ENCODE measurements around the gene SMCO2.

Gene SMCO2

GRCh38 chr12:27446436-27446835 is at the start of gene SMCO2:
SMCO2 (plus strand) TSS chr12:27446736; CDS start chr12:27470632, 23,896 bp downstream.
- no peak for TF ChIP-seq Cebpa-rat (IDR thresholded peaks at IDR 0.05)
- Histone ChIP-seq H3K9me3 (replicated peaks in 1 of 11) (peaks cover 15 to 23% (median 19%) of the 10 kb centered on the region in 11 experiments), H3K4me3 (no peak within 1 kb of the TSS), H3K4me2 (peak within 1 kb of the TSS in 3 of 11 experiments; percentile 21 to 50 (median 45); a peak in 6 of 22 replicates), H3K36me3 (no peaks in the 10 kb centered on the region), H3K27ac (peak within 1 kb of the TSS in 1 of 11 experiments; percentile 22; a peak in 1 of 22 replicates), H3K4me1 (peaks cover 0 to 20% (median 2%) of the 10 kb centered on the region in 10 experiments; a peak in 9 of 20 replicates), H3K9ac (no peak within 1 kb of the TSS), H4K20me1 (no peaks in the 10 kb centered on the region), H3K27me3 (no peaks in the 10 kb centered on the region)

DNA sequence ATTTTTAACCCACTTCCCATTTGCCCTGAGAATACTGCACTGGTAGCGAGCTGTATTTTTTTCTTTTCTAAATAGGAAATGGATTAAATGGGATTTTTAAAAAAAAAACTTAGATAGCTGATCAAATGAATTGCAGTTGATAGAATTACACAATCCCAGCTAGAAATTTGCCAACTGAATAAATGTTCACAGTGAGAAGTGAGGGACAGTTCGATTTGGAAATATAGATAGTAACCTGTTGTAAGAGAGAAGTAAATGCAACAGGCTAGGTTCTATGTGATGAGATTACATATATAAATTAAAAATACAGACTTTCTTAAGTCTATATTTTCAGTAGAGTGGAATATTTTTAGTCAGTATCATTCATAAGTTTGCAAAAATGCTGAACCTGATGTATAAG is 48.1 kb upstream of the SMCO2 start:
- Histone ChIP-seq H4K20me1 (no peaks in the 10 kb centered on the region), H3K9ac (no peak overlapping the region), H3K27ac (no peak overlapping the region), H3K36me3 (no peaks in the 10 kb centered on the region), H3K4me2 (no peak overlapping the region), H3K4me1 (no peaks in the 10 kb centered on the region), H3K9me3 (replicated peaks in 1 of 11) (no peaks in the 10 kb centered on the region), H3K4me3 (no peak overlapping the region), H3K27me3 (no peaks in the 10 kb centered on the region)
- TF ChIP-seq Cebpa-rat (IDR thresholded peaks at IDR 0.05) = no peak

DNA sequence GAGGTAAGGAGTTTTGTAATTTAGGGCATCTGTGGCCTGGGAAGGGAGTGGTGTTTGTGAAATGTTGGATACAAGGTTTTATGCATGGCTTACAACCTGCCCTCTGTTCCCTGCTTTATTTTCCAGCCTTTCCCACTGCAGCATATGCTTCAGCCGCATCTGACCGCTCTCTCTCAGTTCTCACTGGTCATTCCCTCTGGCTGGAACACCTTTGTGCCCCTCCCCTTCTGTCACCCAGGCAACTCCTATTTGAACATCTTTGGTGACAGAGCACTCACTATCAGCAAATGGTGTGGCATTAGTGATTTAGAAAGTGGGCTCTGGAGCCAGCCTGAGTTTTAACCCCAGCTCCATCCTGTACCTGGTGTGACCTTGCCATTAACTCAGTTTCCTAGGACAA is 47.5 kb upstream of the SMCO2 start:
- Histone ChIP-seq H3K9me3 (replicated peaks in 1 of 11) (peaks cover 0 to 5% (median 4%) of the 10 kb centered on the region in 11 experiments; a peak in 8 of 22 replicates), H3K4me1 (no peaks in the 10 kb centered on the region), H3K9ac (no peak overlapping the region), H3K27me3 (no peaks in the 10 kb centered on the region), H3K4me3 (no peak overlapping the region), H4K20me1 (no peaks in the 10 kb centered on the region), H3K36me3 (no peaks in the 10 kb centered on the region), H3K4me2 (no peak overlapping the region), H3K27ac (no peak overlapping the region)
- no peak for TF ChIP-seq Cebpa-rat (IDR thresholded peaks at IDR 0.05)

GRCh38 chr12:27400856-27401354 is 45.6 kb upstream of the SMCO2 start:
- H4K20me1 ChIP-seq = no peaks in the 10 kb centered on the region
- no peak overlapping the region for H3K4me3 ChIP-seq
- no peaks in the 10 kb centered on the region; a peak in 2 of 22 replicates for H3K36me3 ChIP-seq
- no peak overlapping the region for H3K4me2 ChIP-seq
- H3K27me3 ChIP-seq = no peaks in the 10 kb centered on the region
- peaks cover 13 to 21% (median 16%) of the 10 kb centered on the region in 11 experiments for H3K9me3 ChIP-seq (replicated peaks in 1 of 11)
- H3K4me1 ChIP-seq = no peaks in the 10 kb centered on the region
- no peak overlapping the region for H3K27ac ChIP-seq
- H3K9ac ChIP-seq = no peak overlapping the region
- no peak for TF ChIP-seq Cebpa-rat (IDR thresholded peaks at IDR 0.05)

DNA sequence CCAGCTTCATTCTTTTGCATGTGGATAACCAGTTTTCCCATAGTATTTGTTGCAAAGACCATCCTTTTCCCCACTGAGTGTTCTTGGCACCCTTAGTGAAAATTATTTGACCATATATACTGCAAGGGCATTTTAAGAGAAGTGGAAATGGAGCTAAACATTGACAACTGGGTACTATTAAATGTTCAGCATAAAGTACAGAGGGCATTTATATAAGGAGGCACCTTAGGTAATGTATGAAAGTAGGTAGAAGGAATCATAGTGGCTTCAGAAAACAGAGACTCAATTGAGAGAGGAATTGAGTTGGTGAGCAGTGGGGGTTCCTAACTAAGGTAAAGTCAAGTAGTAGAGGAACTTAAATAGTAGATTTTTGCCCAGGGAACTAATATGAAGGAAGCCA is 34.5 kb upstream of the SMCO2 start:
- Histone ChIP-seq H3K27ac (no peak overlapping the region), H3K36me3 (no peaks in the 10 kb centered on the region), H3K9ac (no peak overlapping the region), H3K4me1 (no peaks in the 10 kb centered on the region), H3K27me3 (no peaks in the 10 kb centered on the region), H4K20me1 (no peaks in the 10 kb centered on the region), H3K4me3 (no peak overlapping the region), H3K4me2 (no peak overlapping the region), H3K9me3 (replicated peaks in 1 of 11) (peaks cover 0 to 4% (median 0%) of the 10 kb centered on the region in 11 experiments; a peak in 5 of 22 replicates)
- TF ChIP-seq Cebpa-rat (IDR thresholded peaks at IDR 0.05) = no peak

DNA sequence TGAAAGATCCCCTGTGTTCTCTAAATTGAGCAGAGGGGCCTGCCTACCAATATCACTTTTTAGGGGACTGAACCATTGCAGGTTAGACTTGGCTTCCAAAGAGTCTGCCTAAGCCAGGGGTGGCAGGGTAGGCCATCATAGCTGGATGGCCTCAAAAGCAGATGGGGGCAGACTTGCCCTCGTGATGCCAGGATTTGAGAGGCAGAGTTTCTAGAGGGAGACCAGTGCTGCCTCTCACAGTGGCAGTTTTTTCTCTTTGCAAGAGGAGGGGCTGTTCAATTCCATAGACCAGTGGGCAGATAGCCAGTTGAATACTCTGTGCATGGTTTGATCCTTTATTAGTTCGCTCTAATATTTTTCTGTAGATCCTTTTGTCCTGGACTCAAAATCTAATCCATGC is 23.8 kb upstream of the SMCO2 start:
- Histone ChIP-seq H3K9me3 (replicated peaks in 1 of 11) (peaks cover 14 to 50% (median 22%) of the 10 kb centered on the region in 11 experiments; a peak in 19 of 22 replicates), H3K9ac (no peak overlapping the region), H3K4me2 (peak overlapping the region in 5 of 11 experiments; percentile 0 to 46 (median 39); a peak in 9 of 22 replicates), H3K4me3 (no peak overlapping the region), H3K36me3 (peaks cover 0 to 9% (median 0%) of the 10 kb centered on the region in 11 experiments; a peak in 1 of 22 replicates), H3K27ac (no peak overlapping the region; a peak in 1 of 22 replicates), H3K4me1 (peaks cover 12 to 69% (median 48%) of the 10 kb centered on the region in 10 experiments), H4K20me1 (no peaks in the 10 kb centered on the region), H3K27me3 (no peaks in the 10 kb centered on the region)
- no peak for TF ChIP-seq Cebpa-rat (IDR thresholded peaks at IDR 0.05)

DNA sequence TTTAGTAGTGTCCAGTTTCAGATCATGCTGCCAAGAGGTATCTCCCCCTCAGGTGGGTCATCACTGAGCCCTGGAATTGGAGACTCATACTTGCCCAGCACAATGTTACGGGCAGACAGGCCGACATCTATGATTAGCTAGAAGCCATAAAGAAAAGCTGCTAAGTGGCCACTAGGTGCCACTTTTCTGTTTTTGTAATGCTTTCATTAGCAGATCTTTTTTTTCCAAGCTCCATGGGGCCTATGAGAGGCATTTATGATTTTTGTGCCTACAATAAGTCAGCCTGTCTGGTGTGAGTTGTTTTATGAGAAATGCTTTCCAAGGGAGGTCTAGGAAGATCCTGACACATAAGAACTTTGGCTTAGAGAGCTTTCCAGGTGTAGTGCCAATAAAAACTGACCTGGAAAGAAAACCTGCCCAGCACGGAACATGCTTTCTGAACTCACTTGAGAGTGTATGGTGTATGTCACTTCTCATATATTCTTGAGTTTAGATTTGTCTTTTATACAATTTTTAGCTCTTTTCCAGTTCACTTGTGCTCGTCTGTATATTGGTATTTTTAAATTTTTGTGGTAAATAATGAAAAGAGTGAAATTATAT is 21.8 kb upstream of the SMCO2 start:
- peak overlapping the region in 6 of 11 experiments; percentile 4 to 52 (median 22); a peak in 7 of 22 replicates for H3K27ac ChIP-seq
- H3K27me3 ChIP-seq = no peaks in the 10 kb centered on the region
- no peaks in the 10 kb centered on the region for H4K20me1 ChIP-seq
- peaks cover 0 to 36% (median 11%) of the 10 kb centered on the region in 11 experiments; a peak in 11 of 22 replicates for H3K9me3 ChIP-seq (replicated peaks in 1 of 11)
- no peaks in the 10 kb centered on the region for H3K36me3 ChIP-seq
- no peak for TF ChIP-seq Cebpa-rat (IDR thresholded peaks at IDR 0.05)
- H3K4me2 ChIP-seq = peak overlapping the region; percentile 0 to 75 (median 62); a peak in 19 of 22 replicates
- H3K4me1 ChIP-seq = peaks cover 12 to 62% (median 47%) of the 10 kb centered on the region in 10 experiments
- H3K4me3 ChIP-seq = 0 out of 20 replicates have a peak overlapping the region, but pooled peaks of 1 of the 10 experiments have one; percentile 1
- peak overlapping the region in 3 of 11 experiments; percentile 20 to 48 (median 38); a peak in 5 of 22 replicates for H3K9ac ChIP-seq

DNA sequence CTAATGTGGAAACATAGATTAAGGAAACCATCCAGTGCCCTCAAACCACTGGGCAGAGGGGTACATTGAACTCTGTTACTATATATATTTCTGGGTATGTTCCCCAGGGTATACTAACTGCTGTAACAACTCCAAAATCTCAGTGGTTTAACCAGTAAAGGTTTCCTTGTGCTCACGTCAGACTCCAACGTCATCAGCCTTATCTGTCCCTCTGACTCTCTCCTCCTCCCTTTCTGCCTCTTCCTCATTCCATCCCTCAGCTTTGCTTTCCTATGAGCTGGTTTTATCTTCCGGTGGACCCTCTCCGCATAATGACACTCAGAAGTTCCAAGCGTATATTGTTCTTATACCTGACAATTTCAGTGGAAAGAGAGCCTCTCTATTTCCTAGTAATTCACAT is 21.2 kb upstream of the SMCO2 start:
- H3K27me3 ChIP-seq = no peaks in the 10 kb centered on the region
- peaks cover 0 to 36% (median 11%) of the 10 kb centered on the region in 11 experiments; a peak in 11 of 22 replicates for H3K9me3 ChIP-seq (replicated peaks in 1 of 11)
- H3K36me3 ChIP-seq = no peaks in the 10 kb centered on the region
- H4K20me1 ChIP-seq = no peaks in the 10 kb centered on the region
- peak overlapping the region in 1 of 11 experiments; percentile 38; a peak in 2 of 22 replicates for H3K9ac ChIP-seq
- peak overlapping the region in 7 of 11 experiments; percentile 4 to 52 (median 18); a peak in 5 of 22 replicates for H3K27ac ChIP-seq
- H3K4me1 ChIP-seq = peaks cover 12 to 57% (median 41%) of the 10 kb centered on the region in 10 experiments
- TF ChIP-seq Cebpa-rat (IDR thresholded peaks at IDR 0.05) = no peak
- H3K4me3 ChIP-seq = peak overlapping the region in 1 of 10 experiments; percentile 1; a peak in 1 of 20 replicates
- H3K4me2 ChIP-seq = peak overlapping the region; percentile 48 to 75 (median 62); a peak in 21 of 22 replicates

GRCh38 chr12:27426743-27427487 is 19.6 kb upstream of the SMCO2 start:
- peaks cover 21 to 44% (median 32%) of the 10 kb centered on the region in 10 experiments for H3K4me1 ChIP-seq
- H3K9ac ChIP-seq = no peak overlapping the region
- no peaks in the 10 kb centered on the region for H4K20me1 ChIP-seq
- H3K36me3 ChIP-seq = no peaks in the 10 kb centered on the region
- H3K4me2 ChIP-seq = no peak overlapping the region
- TF ChIP-seq Cebpa-rat (IDR thresholded peaks at IDR 0.05) = no peak
- no peaks in the 10 kb centered on the region for H3K27me3 ChIP-seq
- peaks cover 4 to 41% (median 19%) of the 10 kb centered on the region in 11 experiments; a peak in 17 of 22 replicates for H3K9me3 ChIP-seq (replicated peaks in 1 of 11)
- no peak overlapping the region for H3K27ac ChIP-seq
- H3K4me3 ChIP-seq = no peak overlapping the region
